Spleen (tissue), 11 donors: ENCODE data around the gene NUDT3. TPM values are rescaled to one million over a fixed set of nuclear protein-coding genes. Genes with fewer than 3 reads are reported as not detected.

ENCODE experiments used
- DNase-seq: peaks from one replicate; pipeline ENCODE4 v3.0.0-alpha.2; 2020
- H3K27ac ChIP-seq, 8 donors: fragments of 200-600 bp; sonication (generic) in 7 of 8; 1 replicate in 4 of 8; 2 replicates in 4 of 8; pipeline versions ENCODE4 v1.5.0 to v1.8.0; 2016 to 2021; ENCODE audit warnings: inconsistent platforms in 4 of 8, mild to moderate bottlenecking in 4 of 8, moderate library complexity in 1 of 8
- H3K27me3 ChIP-seq, 7 donors: fragments of 200-600 bp; sonication (generic) in 6 of 7; replicated peaks in 1 of 7; 1 replicate in 4 of 7; 2 replicates in 3 of 7; pipeline versions ENCODE4 v1.5.0 to v1.8.0; 2016 to 2021; ENCODE audit warnings: inconsistent platforms in 3 of 7, mild to moderate bottlenecking in 1 of 7
- H3K36me3 ChIP-seq, 6 donors: fragments of 200-600 bp; sonication (generic) in 5 of 6; 1 replicate in 4 of 6; 2 replicates in 2 of 6; pipeline versions ENCODE4 v1.5.0 to v1.8.0; 2016 to 2021; ENCODE audit warnings: inconsistent platforms in 2 of 6
- H3K4me1 ChIP-seq, 6 donors: fragments of 200-600 bp; sonication (generic) in 5 of 6; 1 replicate in 3 of 6; 2 replicates in 3 of 6; pipeline versions ENCODE4 v1.5.0 to v1.8.0; 2016 to 2021; ENCODE audit warnings: inconsistent platforms in 3 of 6
- H3K4me3 ChIP-seq, 8 donors: fragments of 200-600 bp; sonication (generic) in 7 of 8; 1 replicate in 4 of 8; 2 replicates in 4 of 8; pipeline versions ENCODE4 v1.5.0 to v1.8.0; 2016 to 2021; ENCODE audit warnings: inconsistent platforms in 4 of 8, mild to moderate bottlenecking in 4 of 8, moderate library complexity in 2 of 8
- H3K9me3 ChIP-seq, 8 donors: fragments of 200-600 bp; sonication (generic) in 7 of 8; 1 replicate in 4 of 8; 2 replicates in 4 of 8; pipeline versions ENCODE4 v1.5.0 to v1.8.0; 2016 to 2021; ENCODE audit warnings: inconsistent platforms in 4 of 8
- CTCF ChIP-seq, 11 experiments: fragments of 200-600 bp in 7 of 11; fragments of 450-650 bp in 4 of 11; sonication (generic) in 4 of 11; IDR thresholded peaks in 8 of 11; conservative IDR thresholded peaks in 3 of 11; 1 replicate in 7 of 11; 2 replicates in 4 of 11; pipeline versions ENCODE4 v1.4.0 to v1.8.0; 2016 to 2021; ENCODE audit warnings: antibody characterized with exemption in 11 of 11, inconsistent platforms in 4 of 11, mild to moderate bottlenecking in 1 of 11
- POLR2A ChIP-seq, 3 donors: fragments of 450-650 bp; IDR thresholded peaks; one replicate each; pipeline ENCODE4 v1.5.1; 2017; ENCODE audit warnings: antibody characterized with exemption in 3 of 3, mild to moderate bottlenecking in 1 of 3
- POLR2AphosphoS5 ChIP-seq, 3 donors: sonication (generic); formaldehyde crosslinking; IDR thresholded peaks; one replicate each; pipeline ENCODE4 v1.5.1; 2017; ENCODE audit warnings: antibody characterized with exemption in 3 of 3
- WGBS, 5 donors: extraction: QIAGEN DNeasy Blood & Tissue Kit in 3 of 5; methylation state at CpG; one replicate each; pipeline versions ENCODE4 v1.1.5 to v1.1.7; 2013 to 2018; 5-methylcytosine and 5-hydroxymethylcytosine counted together
- intact Hi-C: fragments of 100-400 bp; cut with DNase I; formaldehyde crosslinking; loops from one replicate; pipeline ENCODE4 v1.15.0; 2023; ENCODE audit warnings: low total_unique reads
- polyA plus RNA-seq, 3 donors: library from polyadenylated mRNA; stranded (reverse); fragments of 200-250 nt; gene quantifications; one replicate each; pipeline ENCODE4 v1.2.1, GENCODE V29; 2013
- total RNA-seq, 7 donors: library from RNA; depleted of rRNA in 3 of 7; stranded (reverse); fragments of >200 nt in 3 of 7; fragmentation: NEBNext Ultra II Directional in 4 of 7; extraction: Animal tissue kit (Norgen Biotek cat#: 25700) in 4 of 7; gene quantifications; one replicate each; pipeline versions ENCODE4 v1.1.0 to v1.2.1, GENCODE V29; 2016 to 2021
- donor health status: healthy with polysubstance abuse.
- donor health status: DM: no; HTN: no; CAD: no; lungs with moderate emphysema.
- donor health status: DM: no; HTN: no; CAD: no.
- donor health status: Bipolar disorder and iron deficiency.
- donor health status: healthy.
- donor health status: DM: no; HTN: no; CAD: no.
- donor health status: DM: yes; HTN: yes; CAD: no.

The NUDT3 gene
- total and polyA plus RNA-seq, 10 donors = 9.2 to 54.2 (median 37.8) TPM

- Histone ChIP-seq H3K27ac (peak overlapping the region; percentile 89 to 97 (median 95)), H3K27me3 (no peaks in the 10 kb centered on the region), H3K36me3 (no peaks in the 10 kb centered on the region), H3K9me3 (no peaks in the 10 kb centered on the region), H3K4me1 (peaks cover 8 to 47% (median 30%) of the 10 kb centered on the region in 6 donors), H3K4me3 (peak overlapping the region in 5 of 8 donors; percentile 62 to 87 (median 71))
- no peak for TF ChIP-seq POLR2AphosphoS5 (IDR thresholded peaks at IDR 0.05)
- TF ChIP-seq CTCF (IDR thresholded peaks at IDR 0.05 in 8 of 11, conservative IDR thresholded peaks at IDR 0.05 in 3 of 11) = no peak
- TF ChIP-seq POLR2A (IDR thresholded peaks at IDR 0.05) = no peak
- intact Hi-C loops = no loop called here
- peak; percentile 85 for DNase-seq
- WGBS, 5 donors = 77 to 90% (median 77%) methylated on average over 27 to 53 of the region's 53 CpGs
Measured at GRCh38 chr6:34234667-34235306, 157.7 kb downstream of the NUDT3 start.

- intact Hi-C loops = no loop called here
- H3K4me1 ChIP-seq = peaks cover 6 to 38% (median 24%) of the 10 kb centered on the region in 6 donors
- H3K27me3 ChIP-seq = no peaks in the 10 kb centered on the region
- H3K9me3 ChIP-seq = no peaks in the 10 kb centered on the region
- TF ChIP-seq POLR2A (IDR thresholded peaks at IDR 0.05) (no peak), POLR2AphosphoS5 (IDR thresholded peaks at IDR 0.05) (no peak), CTCF (IDR thresholded peaks at IDR 0.05 in 8 of 11, conservative IDR thresholded peaks at IDR 0.05 in 3 of 11) (no peak)
- peak overlapping the region in 5 of 8 donors; percentile 13 to 97 (median 96) for H3K27ac ChIP-seq
- 78 to 94% (median 83%) methylated on average over 7 of the region's 7 CpGs for WGBS, 5 donors
- DNase-seq = peak; percentile 73
- no peaks in the 10 kb centered on the region for H3K36me3 ChIP-seq
- H3K4me3 ChIP-seq = no peak overlapping the region
Measured at GRCh38 chr6:34233867-34234266, 158.6 kb downstream of the NUDT3 start.

- Histone ChIP-seq H3K4me1 (peaks cover 0 to 31% (median 17%) of the 10 kb centered on the region in 6 donors), H3K27me3 (no peaks in the 10 kb centered on the region), H3K9me3 (no peaks in the 10 kb centered on the region), H3K27ac (peak overlapping the region in 2 of 8 donors; percentile 97), H3K4me3 (no peak overlapping the region), H3K36me3 (no peaks in the 10 kb centered on the region)
- no peak for TF ChIP-seq POLR2A (IDR thresholded peaks at IDR 0.05)
- TF ChIP-seq CTCF (IDR thresholded peaks at IDR 0.05 in 8 of 11, conservative IDR thresholded peaks at IDR 0.05 in 3 of 11) = no peak
- no peak for TF ChIP-seq POLR2AphosphoS5 (IDR thresholded peaks at IDR 0.05)
- peak; percentile 70 for DNase-seq
- 85 to 93% (median 86%) methylated on average over 4 to 5 of the region's 5 CpGs for WGBS, 5 donors
- intact Hi-C loops = no loop called here
Measured at GRCh38 chr6:34232901-34233300, 159.6 kb downstream of the NUDT3 start.

GRCh38 chr6:34231566-34232336 is 160.7 kb downstream of the NUDT3 start:
- Histone ChIP-seq H3K4me3 (no peak overlapping the region), H3K27ac (no peak overlapping the region), H3K36me3 (no peaks in the 10 kb centered on the region), H3K4me1 (peaks cover 0 to 39% (median 26%) of the 10 kb centered on the region in 6 donors), H3K9me3 (no peaks in the 10 kb centered on the region), H3K27me3 (no peaks in the 10 kb centered on the region)
- intact Hi-C loops = no loop called here
- WGBS, 5 donors = 94 to 98% (median 96%) methylated on average over 16 to 17 of the region's 17 CpGs
- TF ChIP-seq POLR2AphosphoS5 (IDR thresholded peaks at IDR 0.05) (no peak), CTCF (IDR thresholded peaks at IDR 0.05 in 8 of 11, conservative IDR thresholded peaks at IDR 0.05 in 3 of 11) (no peak)
- peak; percentile 34 for DNase-seq
